ENCODE results near the gene ASCC2. TPM values are rescaled to one million over a fixed set of nuclear protein-coding genes. Genes with fewer than 3 reads are reported as not detected.

ASCC2 gene
- total and polyA plus RNA-seq, 2 of the 4 experiments (the other 2 are of a cell fraction) = 40.0 to 62.2 TPM

- peaks cover 29% of the 10 kb centered on the region for H3K36me3 ChIP-seq (ENCODE audit: control insufficient read depth, insufficient read depth, low read length)
- ATAC-seq (ENCODE audit: low read depth) = no peak
- no peak overlapping the region for H2BK120ac ChIP-seq (ENCODE audit: low read depth, low read length)
- BruUV-seq (replicated peaks) = no TSS peak
- no peak overlapping the region for H3K18ac ChIP-seq (ENCODE audit: low read depth, low read length)
- TF ChIP-seq MXI1 (IDR thresholded peaks at IDR 0.05; ENCODE audit: borderline replicate concordance, low read depth, low read length) (no peak), USF2 (IDR thresholded peaks at IDR 0.05; ENCODE audit: low read depth, low read length) (no peak), NFE2L2 (IDR thresholded peaks at IDR 0.05; ENCODE audit: low read depth, low read length) (no peak), RCOR1 (IDR thresholded peaks at IDR 0.05; ENCODE audit: insufficient replicate concordance, low read length) (no peak), ELK1 (IDR thresholded peaks at IDR 0.05; ENCODE audit: borderline replicate concordance, low read depth, low read length) (no peak)
- intact Hi-C loops (cut with micrococcal nuclease) = no loop called here
- in situ Hi-C loops (cut with MboI; ENCODE audit: low sequenced_read_pairs) = no loop called here
- H2AFZ ChIP-seq (replicated peaks; ENCODE audit: low read length, poor library complexity) = no peak overlapping the region
- no peaks in the 10 kb centered on the region for H3K9me3 ChIP-seq (ENCODE audit: control insufficient read depth, insufficient read depth, low read length)
- H3K9me1 ChIP-seq (ENCODE audit: insufficient read depth, low read length) = peaks cover 3% of the 10 kb centered on the region
- no CpG with 5 or more reads among the region's 1 CpG for WGBS, 2 experiments (ENCODE audit: extremely low coverage in 2 of 2, insufficient read length in 1 of 2)
- no peak overlapping the region for H2AK5ac ChIP-seq (ENCODE audit: low read depth, low read length)
- no peak overlapping the region for H2AK9ac ChIP-seq (replicated peaks; ENCODE audit: low read depth, low read length, poor library complexity)
- no peak overlapping the region for H3K14ac ChIP-seq (replicated peaks; ENCODE audit: low read depth, low read length)
- no peak for DNase-seq
- H3K4ac ChIP-seq (ENCODE audit: low read depth, low read length) = no peak overlapping the region
- H4K20me1 ChIP-seq (ENCODE audit: insufficient read depth, low read length) = no peaks in the 10 kb centered on the region
- H3K23ac ChIP-seq (ENCODE audit: low read depth, low read length) = no peak overlapping the region
- no peak overlapping the region for H3K4me2 ChIP-seq (ENCODE audit: low read depth, low read length)
- no peaks in the 10 kb centered on the region for H3K27me3 ChIP-seq (ENCODE audit: control insufficient read depth, insufficient read depth, low read length)
- dilution Hi-C loops (cut with HindIII; ENCODE audit: low sequenced_read_pairs, unreplicated experiment) = no loop called here
- no peak overlapping the region for H4K8ac ChIP-seq (ENCODE audit: low read depth in 2 of 2, low read length in 2 of 2)
- no peak overlapping the region for H3K56ac ChIP-seq (ENCODE audit: extremely low read depth, insufficient read depth, low read length)
- no peak overlapping the region for H3K27ac ChIP-seq (ENCODE audit: insufficient read depth, low read length)
- H3K9ac ChIP-seq (ENCODE audit: low read depth, low read length) = no peak overlapping the region
- H4K5ac ChIP-seq (ENCODE audit: low read depth, low read length) = no peak overlapping the region
- no peak overlapping the region for H2BK20ac ChIP-seq (ENCODE audit: low read depth, low read length)
- H2BK15ac ChIP-seq (ENCODE audit: low read depth, low read length) = no peak overlapping the region
- 0 out of 2 replicates have a peak, but pooled peaks cover 2% of the 10 kb centered on the region for H3K4me1 ChIP-seq (ENCODE audit: control insufficient read depth, insufficient read depth, low read length)
- peaks cover 41 to 75% of the 10 kb centered on the region in 2 experiments for H3K79me1 ChIP-seq (ENCODE audit: low read depth in 1 of 2, low read length in 2 of 2)
- H2BK5ac ChIP-seq (ENCODE audit: low read depth, low read length, poor library complexity, severe bottlenecking) = no peak overlapping the region
- ChIA-PET POLR2A (ENCODE audit: unreplicated experiment) (interaction anchor here (0.6 kb wide), 1 partner anchor 21 kb away, joined by 11 read pairs; no protein-coding TSS in a partner anchor), CTCF (no interaction called here)
- H3K4me3 ChIP-seq (ENCODE audit: insufficient read depth, low read depth, low read length) = no peak overlapping the region
- H4K91ac ChIP-seq (ENCODE audit: insufficient read depth, low read depth, low read length) = no peak overlapping the region
These were observed 4.0 kb downstream of the ASCC2 start for GRCh38 chr22:29834046-29834445.

Data from IMR-90 (cell line).